ENCODE data around the gene UCHL3. TPM values are rescaled to one million over a fixed set of nuclear protein-coding genes. Genes with fewer than 3 reads are reported as not detected.

UCHL3 gene
- total RNA-seq, 1 donor from 2014 or later: 44.6 TPM

GRCh38 chr13:75618308-75618707 is 68.7 kb downstream of the UCHL3 start:
- no peaks in the 10 kb centered on the region for H3F3A ChIP-seq (ENCODE audit: low read depth)
- H3K79me2 ChIP-seq (ENCODE audit: low read depth): no peaks in the 10 kb centered on the region
- H3K27me3 ChIP-seq: no peaks in the 10 kb centered on the region
- no peaks in the 10 kb centered on the region for H3K36me3 Mint-ChIP-seq
- H4K20me1 ChIP-seq (ENCODE audit: low read depth): no peaks in the 10 kb centered on the region
- no peaks in the 10 kb centered on the region for H3K4me1 Mint-ChIP-seq
- no peaks in the 10 kb centered on the region for H3K9me3 ChIP-seq (ENCODE audit: low read depth)
- TF ChIP-seq CTCF (IDR thresholded peaks at IDR 0.05) (no peak), EZH2 (IDR thresholded peaks at IDR 0.05) (no peak), EZH2phosphoT487 (IDR thresholded peaks at IDR 0.05) (no peak)
- H3K27ac ChIP-seq: no peak overlapping the region
- no peak overlapping the region for H2AFZ ChIP-seq (replicated peaks)
- no peaks in the 10 kb centered on the region for H3K9me3 Mint-ChIP-seq
- H3K27ac Mint-ChIP-seq: no peak overlapping the region
- H3K9ac ChIP-seq: no peak overlapping the region
- no peaks in the 10 kb centered on the region for H3K27me3 Mint-ChIP-seq (ENCODE audit: insufficient read depth, low read depth)
- no peaks in the 10 kb centered on the region for H3K4me1 ChIP-seq
- H3K4me3 ChIP-seq: no peak overlapping the region
- H3K4me3 Mint-ChIP-seq: no peak overlapping the region
- no peak for DNase-seq (ENCODE audit: low spot score)
- H3K4me2 ChIP-seq: no peak overlapping the region
- no peaks in the 10 kb centered on the region for H3K36me3 ChIP-seq

- no peak overlapping the region for H3K4me3 ChIP-seq
- H3K9ac ChIP-seq: no peak overlapping the region
- no peaks in the 10 kb centered on the region for H4K20me1 ChIP-seq (ENCODE audit: low read depth)
- Mint-ChIP-seq H3K4me1 (no peaks in the 10 kb centered on the region), H3K27me3 (ENCODE audit: insufficient read depth, low read depth) (no peaks in the 10 kb centered on the region), H3K27ac (no peak overlapping the region), H3K4me3 (no peak overlapping the region), H3K9me3 (no peaks in the 10 kb centered on the region), H3K36me3 (no peaks in the 10 kb centered on the region)
- no peaks in the 10 kb centered on the region for H3K27me3 ChIP-seq
- H3K79me2 ChIP-seq (ENCODE audit: low read depth): no peaks in the 10 kb centered on the region
- no peak for DNase-seq (ENCODE audit: low spot score)
- no peak overlapping the region for H3K27ac ChIP-seq
- no peaks in the 10 kb centered on the region for H3F3A ChIP-seq (ENCODE audit: low read depth)
- no peaks in the 10 kb centered on the region for H3K4me1 ChIP-seq
- no peaks in the 10 kb centered on the region for H3K9me3 ChIP-seq (ENCODE audit: low read depth)
- no peaks in the 10 kb centered on the region for H3K36me3 ChIP-seq
- H2AFZ ChIP-seq (replicated peaks): no peak overlapping the region
- H3K4me2 ChIP-seq: no peak overlapping the region
- no peak for TF ChIP-seq EZH2 (IDR thresholded peaks at IDR 0.05)
- TF ChIP-seq CTCF (IDR thresholded peaks at IDR 0.05): no peak
- TF ChIP-seq EZH2phosphoT487 (IDR thresholded peaks at IDR 0.05): no peak
Observed at GRCh38 chr13:75620020-75620419, 70.4 kb downstream of the UCHL3 start.

- no peaks in the 10 kb centered on the region for H3F3A ChIP-seq (ENCODE audit: low read depth)
- H3K36me3 Mint-ChIP-seq: no peaks in the 10 kb centered on the region
- no peaks in the 10 kb centered on the region for H3K9me3 ChIP-seq (ENCODE audit: low read depth)
- H3K9ac ChIP-seq: no peak overlapping the region
- no peaks in the 10 kb centered on the region for H3K36me3 ChIP-seq
- H3K9me3 Mint-ChIP-seq: no peaks in the 10 kb centered on the region
- H3K4me1 Mint-ChIP-seq: no peaks in the 10 kb centered on the region
- no peaks in the 10 kb centered on the region for H3K79me2 ChIP-seq (ENCODE audit: low read depth)
- no peak overlapping the region for H3K4me3 Mint-ChIP-seq
- no peak overlapping the region for H3K27ac Mint-ChIP-seq
- H3K27ac ChIP-seq: no peak overlapping the region
- DNase-seq (ENCODE audit: low spot score): no peak
- H3K4me3 ChIP-seq: no peak overlapping the region
- TF ChIP-seq EZH2 (IDR thresholded peaks at IDR 0.05) (no peak), CTCF (IDR thresholded peaks at IDR 0.05) (no peak), EZH2phosphoT487 (IDR thresholded peaks at IDR 0.05) (no peak)
- H4K20me1 ChIP-seq (ENCODE audit: low read depth): no peaks in the 10 kb centered on the region
- no peak overlapping the region for H3K4me2 ChIP-seq
- no peaks in the 10 kb centered on the region for H3K4me1 ChIP-seq
- H3K27me3 Mint-ChIP-seq (ENCODE audit: insufficient read depth, low read depth): no peaks in the 10 kb centered on the region
- H3K27me3 ChIP-seq: no peaks in the 10 kb centered on the region
- H2AFZ ChIP-seq (replicated peaks): no peak overlapping the region
Observed at GRCh38 chr13:75621147-75621546, 71.6 kb downstream of the UCHL3 start.

All from neural progenitor cell (in vitro differentiated cells).